NCI-H1105 (cell line): Measurements from ENCODE around the gene PCDHGA1.
"Not testable (repeated sequence)": the region's sequence is repeated elsewhere in the genome, so short reads cannot be mapped to it uniquely, and the experiment has no call there.

Experiments used
- DNase-seq: peaks from one replicate; lab custom pipeline; 2025; lab: John Stamatoyannopoulos, UW

The PCDHGA1 gene

DNA sequence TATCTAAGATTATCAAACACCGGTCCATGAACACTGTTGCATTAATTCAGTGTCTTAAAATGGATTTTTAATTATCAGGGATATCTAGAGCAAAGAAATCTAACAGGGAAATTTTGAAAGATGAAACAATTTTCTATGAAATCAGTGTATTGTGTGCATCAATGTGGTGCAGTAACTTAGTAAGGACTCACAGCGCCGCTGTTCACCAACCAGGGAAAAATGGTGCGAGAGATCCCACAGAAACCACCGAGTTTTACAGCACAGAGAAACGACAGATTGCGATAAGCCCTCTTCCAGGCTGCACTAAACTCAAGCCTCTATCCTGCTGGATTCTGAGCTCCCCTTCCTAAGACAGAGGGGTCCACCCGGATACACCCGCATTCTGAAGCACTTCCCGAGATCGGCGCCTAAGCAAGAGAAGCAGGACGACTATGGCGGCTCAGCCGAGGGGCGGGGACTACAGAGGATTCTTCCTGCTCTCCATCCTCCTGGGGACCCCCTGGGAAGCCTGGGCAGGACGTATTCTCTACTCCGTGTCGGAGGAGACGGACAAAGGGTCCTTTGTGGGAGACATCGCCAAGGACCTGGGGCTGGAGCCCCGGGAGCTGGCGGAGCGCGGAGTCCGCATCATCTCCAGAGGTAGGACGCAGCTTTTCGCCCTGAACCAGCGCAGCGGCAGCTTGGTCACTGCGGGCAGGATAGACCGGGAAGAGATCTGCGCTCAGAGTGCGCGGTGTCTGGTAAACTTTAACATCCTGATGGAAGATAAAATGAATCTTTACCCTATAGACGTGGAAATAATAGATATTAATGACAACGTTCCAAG, 52.4 kb downstream of the PCDHGA1 start, which contains the start of gene PCDHGA7:
PCDHGA7 (plus strand) TSS at position 274 of the 826 bp plus-strand sequence; CDS start at position 432, 158 bp downstream.
- no peak for DNase-seq

DNA sequence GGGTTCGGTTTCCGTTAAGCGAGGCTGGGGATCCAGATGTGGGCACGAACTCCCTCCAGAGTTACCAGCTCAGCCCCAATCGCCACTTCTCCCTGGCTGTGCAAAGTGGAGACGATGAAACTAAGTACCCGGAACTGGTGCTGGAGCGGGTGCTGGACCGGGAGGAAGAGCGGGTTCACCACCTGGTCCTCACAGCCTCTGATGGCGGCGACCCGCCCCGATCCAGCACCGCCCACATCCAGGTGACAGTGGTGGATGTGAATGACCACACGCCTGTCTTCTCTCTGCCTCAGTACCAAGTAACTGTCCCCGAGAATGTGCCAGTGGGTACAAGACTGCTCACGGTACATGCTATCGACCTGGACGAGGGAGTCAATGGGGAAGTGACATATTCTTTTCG, 53.0 kb downstream of the PCDHGA1 start:
- DNase-seq = no peak

DNA sequence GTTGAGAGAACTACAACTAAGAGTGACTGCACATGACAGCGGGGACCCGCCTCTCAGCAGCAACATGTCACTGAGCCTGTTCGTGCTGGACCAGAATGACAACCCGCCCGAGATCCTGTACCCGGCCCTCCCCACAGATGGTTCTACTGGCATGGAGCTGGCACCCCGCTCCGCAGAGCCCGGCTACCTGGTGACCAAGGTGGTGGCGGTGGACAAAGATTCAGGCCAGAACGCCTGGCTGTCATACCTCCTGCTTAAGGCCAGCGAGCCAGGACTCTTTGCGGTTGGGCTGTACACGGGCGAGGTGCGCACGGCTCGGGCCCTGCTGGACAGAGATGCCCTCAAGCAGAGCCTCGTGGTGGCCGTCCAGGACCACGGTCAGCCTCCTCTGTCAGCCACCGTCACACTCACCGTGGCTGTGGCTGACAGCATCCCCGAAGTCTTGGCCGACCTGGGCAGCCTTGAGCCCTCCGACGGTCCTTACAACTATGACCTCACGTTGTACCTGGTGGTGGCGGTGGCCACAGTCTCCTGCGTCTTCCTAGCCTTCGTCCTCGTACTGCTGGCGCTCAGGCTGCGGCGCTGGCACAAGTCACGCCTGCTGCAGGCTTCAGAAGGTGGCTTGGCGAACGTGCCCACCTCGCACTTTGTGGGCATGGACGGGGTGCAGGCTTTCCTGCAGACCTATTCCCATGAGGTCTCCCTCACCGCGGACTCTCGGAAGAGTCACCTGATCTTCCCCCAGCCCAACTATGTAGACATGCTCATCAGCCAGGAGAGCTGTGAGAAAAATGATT, 54.4 kb downstream of the PCDHGA1 start:
- no peak for DNase-seq

DNA sequence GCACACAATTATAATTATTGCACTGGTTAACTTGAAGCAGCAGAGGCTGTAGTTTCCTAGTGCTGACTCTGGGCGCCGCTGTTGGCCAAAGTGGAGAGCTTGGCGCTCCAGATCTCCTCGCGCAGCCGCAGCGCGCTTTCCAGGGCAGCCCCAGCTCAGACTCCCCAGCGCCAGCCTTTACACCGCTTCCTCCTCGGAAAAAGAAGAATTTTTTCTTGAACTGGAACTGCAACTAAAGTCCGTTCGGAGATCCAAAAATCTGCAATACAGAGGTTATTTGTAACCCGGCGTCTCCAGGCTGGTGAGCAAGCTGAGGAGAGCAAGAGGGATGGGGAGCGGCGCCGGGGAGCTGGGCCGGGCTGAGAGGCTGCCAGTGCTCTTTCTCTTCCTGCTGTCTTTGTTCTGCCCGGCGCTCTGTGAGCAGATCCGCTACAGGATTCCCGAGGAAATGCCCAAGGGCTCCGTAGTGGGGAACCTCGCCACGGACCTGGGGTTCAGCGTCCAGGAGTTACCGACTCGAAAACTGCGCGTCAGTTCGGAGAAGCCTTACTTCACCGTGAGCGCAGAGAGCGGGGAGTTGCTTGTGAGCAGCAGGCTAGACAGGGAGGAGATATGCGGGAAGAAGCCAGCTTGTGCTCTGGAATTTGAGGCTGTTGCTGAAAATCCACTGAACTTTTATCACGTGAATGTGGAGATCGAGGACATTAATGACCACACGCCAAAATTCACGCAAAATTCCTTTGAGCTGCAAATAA, 57.4 kb downstream of the PCDHGA1 start, which contains the start of gene PCDHGB4:
PCDHGB4 (plus strand) TSS at position 142 of the 755 bp plus-strand sequence; CDS start at position 329, 187 bp downstream.
- not testable (repeated sequence) for DNase-seq

DNA sequence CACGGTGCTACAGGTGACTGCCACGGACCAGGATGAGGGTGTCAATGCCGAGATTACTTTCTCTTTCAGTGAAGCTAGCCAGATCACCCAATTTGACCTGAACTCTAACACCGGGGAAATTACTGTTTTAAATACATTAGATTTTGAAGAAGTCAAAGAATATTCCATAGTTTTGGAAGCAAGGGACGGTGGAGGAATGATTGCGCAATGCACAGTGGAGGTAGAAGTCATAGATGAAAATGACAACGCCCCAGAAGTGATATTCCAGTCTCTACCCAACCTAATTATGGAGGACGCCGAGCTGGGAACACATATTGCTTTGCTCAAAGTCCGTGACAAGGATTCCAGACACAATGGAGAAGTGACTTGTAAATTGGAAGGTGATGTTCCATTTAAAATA, 58.3 kb downstream of the PCDHGA1 start:
- DNase-seq = no peak

DNA sequence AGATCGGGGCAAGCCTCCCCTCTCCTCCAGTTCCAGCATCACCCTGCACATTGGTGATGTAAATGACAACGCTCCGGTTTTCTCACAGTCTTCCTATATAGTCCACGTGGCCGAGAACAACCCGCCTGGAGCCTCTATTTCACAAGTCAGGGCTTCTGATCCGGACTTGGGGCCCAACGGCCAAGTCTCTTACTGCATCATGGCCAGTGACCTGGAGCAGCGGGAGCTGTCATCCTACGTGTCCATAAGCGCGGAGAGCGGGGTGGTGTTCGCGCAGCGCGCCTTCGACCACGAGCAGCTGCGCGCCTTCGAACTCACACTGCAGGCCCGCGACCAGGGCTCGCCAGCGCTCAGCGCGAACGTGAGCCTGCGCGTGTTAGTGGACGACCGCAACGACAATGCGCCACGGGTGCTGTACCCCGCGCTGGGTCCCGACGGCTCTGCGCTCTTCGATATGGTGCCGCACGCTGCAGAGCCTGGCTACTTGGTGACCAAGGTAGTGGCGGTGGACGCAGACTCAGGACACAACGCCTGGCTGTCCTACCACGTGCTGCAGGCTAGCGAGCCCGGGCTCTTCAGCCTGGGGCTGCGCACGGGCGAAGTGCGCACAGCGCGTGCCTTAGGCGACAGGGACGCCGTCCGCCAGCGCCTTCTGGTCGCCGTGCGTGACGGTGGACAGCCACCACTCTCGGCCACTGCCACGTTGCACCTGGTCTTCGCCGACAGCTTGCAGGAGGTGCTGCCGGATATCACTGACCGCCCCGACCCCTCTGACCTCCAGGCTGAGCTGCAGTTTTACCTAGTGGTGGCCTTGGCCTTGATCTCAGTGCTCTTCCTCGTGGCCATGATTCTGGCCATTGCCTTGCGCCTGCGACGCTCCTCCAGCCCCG, 59.1 kb downstream of the PCDHGA1 start:
- no peak for DNase-seq

DNA sequence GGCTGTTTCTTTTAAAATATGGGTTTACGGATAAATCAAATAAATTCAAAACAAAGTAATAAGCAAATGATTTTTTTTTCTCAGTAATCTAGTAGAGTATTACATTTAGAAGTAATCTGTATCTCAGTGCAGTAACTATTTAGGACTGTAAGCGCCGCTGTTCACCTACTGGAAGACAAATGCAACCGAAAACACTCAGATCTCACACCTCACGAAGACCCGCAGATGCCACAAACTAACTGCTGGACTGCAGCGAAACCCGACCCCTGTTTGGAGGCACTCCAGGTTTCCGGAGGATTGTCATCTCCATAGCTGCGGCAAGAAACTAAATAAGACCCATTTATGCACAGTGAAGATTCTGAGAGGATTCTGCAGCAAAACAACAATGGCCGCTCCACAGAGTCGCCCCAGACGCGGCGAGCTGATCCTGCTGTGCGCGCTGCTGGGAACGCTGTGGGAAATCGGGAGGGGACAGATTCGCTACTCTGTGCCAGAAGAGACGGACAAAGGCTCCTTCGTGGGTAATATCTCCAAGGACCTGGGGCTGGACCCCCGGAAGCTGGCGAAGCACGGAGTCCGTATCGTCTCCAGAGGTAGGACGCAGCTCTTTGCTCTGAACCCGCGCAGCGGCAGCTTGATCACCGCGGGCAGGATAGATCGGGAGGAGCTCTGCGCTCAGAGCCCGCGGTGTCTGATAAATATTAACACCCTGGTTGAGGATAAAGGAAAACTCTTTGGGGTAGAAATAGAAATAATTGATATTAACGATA, 62.3 kb downstream of the PCDHGA1 start, which contains the start of gene PCDHGA8:
PCDHGA8 (plus strand) TSS at position 205 of the 770 bp plus-strand sequence; CDS start at position 386, 181 bp downstream.
- no peak for DNase-seq

DNA sequence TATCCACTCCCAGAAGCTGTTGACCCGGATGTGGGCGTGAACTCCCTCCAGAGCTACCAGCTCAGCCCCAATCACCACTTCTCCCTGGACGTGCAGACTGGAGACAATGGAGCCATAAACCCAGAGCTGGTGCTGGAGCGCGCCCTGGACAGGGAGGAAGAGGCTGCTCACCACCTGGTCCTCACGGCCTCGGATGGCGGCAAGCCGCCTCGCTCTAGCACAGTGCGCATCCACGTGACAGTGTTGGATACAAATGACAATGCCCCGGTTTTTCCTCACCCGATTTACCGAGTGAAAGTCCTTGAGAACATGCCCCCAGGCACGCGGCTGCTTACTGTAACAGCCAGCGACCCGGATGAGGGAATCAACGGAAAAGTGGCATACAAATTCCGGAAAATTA, 63.0 kb downstream of the PCDHGA1 start:
- no peak for DNase-seq

DNA sequence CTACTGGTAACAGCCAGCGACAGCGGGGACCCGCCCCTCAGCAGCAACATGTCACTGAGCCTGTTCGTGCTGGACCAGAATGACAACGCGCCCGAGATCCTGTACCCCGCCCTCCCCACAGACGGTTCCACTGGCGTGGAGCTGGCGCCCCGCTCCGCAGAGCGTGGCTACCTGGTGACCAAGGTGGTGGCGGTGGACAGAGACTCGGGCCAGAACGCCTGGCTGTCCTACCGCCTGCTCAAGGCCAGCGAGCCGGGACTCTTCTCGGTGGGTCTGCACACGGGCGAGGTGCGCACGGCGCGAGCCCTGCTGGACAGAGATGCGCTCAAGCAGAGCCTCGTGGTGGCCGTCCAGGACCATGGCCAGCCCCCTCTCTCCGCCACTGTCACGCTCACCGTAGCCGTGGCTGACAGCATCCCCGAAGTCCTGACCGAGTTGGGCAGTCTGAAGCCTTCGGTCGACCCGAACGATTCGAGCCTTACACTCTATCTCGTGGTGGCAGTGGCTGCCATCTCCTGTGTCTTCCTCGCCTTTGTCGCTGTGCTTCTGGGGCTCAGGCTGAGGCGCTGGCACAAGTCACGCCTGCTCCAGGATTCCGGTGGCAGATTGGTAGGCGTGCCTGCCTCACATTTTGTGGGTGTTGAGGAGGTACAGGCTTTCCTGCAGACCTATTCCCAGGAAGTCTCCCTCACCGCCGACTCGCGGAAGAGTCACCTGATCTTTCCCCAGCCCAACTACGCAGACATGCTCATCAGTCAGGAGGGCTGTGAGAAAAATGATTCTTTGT, 64.3 kb downstream of the PCDHGA1 start:
- DNase-seq = not testable (repeated sequence)

DNA sequence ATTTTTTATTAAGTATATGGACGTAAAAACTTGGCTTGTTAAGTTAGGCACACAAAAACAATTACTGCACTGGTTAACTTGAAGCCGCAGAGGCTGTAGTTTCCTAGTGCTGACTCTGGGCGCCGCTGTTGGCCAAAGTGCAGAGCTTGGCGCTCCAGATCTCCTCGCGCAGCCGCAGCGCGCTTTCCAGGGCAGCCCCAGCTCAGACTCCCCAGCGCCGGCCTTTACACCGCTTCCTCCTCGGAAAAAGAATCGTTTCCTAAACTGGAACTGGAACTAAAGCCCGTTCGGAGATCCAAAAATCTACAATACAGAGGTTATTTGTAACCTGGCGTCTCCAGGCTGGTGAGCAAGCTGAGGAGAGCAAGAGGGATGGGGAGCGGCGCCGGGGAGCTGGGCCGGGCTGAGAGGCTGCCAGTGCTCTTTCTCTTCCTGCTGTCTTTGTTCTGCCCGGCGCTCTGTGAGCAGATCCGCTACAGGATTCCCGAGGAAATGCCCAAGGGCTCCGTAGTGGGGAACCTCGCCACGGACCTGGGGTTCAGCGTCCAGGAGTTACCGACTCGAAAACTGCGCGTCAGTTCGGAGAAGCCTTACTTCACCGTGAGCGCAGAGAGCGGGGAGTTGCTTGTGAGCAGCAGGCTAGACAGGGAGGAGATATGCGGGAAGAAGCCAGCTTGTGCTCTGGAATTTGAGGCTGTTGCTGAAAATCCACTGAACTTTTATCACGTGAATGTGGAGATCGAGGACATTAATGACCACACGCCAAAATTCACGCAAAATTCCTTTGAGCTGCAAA, 67.6 kb downstream of the PCDHGA1 start, which contains the start of gene PCDHGB5:
PCDHGB5 (plus strand) TSS at position 192 of the 796 bp plus-strand sequence; CDS start at position 373, 181 bp downstream.
- DNase-seq = not testable (repeated sequence)

DNA sequence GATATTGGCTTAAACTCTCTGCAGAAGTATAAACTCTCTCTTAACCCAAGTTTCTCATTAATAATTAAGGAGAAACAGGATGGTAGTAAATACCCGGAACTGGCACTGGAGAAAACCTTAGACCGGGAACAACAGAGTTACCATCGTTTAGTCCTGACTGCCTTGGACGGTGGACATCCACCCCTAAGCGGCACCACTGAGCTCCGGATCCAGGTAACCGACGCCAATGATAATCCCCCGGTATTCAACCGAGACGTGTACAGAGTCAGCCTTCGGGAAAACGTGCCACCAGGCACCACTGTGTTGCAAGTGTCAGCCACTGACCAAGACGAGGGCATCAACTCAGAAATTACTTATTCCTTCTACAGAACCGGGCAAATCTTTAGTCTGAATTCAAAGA, 68.3 kb downstream of the PCDHGA1 start:
- no peak for DNase-seq

DNA sequence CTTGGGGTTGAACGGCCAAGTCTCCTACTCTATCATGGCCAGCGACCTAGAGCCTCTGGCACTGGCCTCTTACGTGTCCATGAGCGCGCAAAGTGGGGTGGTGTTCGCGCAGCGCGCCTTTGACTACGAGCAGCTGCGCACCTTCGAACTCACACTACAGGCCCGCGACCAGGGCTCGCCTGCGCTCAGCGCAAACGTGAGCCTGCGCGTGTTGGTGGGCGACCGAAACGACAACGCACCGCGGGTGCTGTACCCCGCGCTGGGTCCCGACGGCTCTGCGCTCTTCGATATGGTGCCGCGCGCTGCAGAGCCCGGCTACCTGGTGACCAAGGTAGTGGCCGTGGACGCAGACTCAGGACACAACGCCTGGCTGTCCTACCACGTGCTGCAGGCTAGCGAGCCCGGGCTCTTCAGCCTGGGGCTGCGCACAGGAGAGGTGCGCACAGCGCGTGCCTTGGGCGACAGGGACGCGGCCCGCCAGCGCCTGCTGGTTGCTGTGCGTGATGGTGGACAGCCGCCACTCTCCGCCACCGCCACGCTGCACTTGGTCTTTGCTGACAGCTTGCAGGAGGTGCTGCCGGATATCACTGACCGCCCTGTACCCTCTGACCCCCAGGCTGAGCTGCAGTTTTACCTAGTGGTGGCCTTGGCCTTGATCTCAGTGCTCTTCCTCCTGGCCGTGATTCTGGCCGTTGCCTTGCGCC, 69.4 kb downstream of the PCDHGA1 start:
- no peak for DNase-seq

DNA sequence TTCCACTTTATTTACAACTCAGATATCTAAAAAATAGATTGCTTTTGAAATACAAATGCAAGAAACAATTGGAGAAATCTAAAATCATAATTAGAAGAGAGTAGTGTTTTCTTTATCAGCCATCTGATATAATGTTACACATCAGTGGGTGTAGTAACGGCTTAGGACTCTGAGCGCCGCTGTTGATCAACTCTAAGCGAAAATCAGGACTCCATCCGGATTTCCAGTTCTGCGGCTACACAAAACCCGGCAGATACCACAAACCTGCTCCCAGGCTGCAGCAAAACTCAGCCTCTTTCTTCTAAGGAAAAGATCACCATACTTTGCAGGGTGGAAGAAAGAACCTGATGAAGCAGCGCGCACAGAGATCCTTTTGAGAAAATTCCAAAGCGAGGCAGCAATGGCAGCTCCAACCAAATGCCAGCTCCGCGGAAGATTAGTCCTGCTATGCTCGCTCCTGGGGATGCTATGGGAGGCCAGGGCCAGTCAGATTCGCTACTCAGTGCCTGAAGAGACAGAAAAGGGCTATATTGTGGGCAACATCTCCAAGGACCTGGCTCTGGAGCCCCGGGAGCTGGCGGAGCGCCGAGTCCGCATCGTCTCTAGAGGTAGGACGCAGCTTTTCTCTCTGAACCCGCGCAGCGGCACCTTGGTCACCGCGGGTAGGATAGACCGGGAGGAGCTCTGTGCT, 72.4 kb downstream of the PCDHGA1 start, which contains the start of gene PCDHGA9:
PCDHGA9 (plus strand) TSS at position 226 of the 691 bp plus-strand sequence; CDS start at position 401, 175 bp downstream.
- no peak for DNase-seq

DNA sequence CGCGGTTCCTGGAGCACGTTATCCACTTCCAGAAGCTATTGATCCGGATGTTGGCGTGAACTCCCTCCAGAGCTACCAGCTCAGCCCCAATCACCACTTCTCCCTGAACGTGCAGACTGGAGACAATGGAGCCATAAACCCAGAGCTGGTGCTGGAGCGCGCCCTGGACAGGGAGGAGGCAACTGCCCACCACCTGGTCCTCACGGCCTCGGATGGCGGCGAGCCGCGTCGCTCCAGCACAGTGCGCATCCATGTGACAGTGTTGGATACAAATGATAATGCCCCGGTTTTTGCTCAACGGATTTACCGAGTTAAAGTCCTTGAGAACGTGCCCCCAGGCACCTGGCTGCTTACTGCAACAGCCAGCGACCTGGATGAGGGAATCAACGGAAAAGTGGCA, 73.1 kb downstream of the PCDHGA1 start:
- no peak for DNase-seq

DNA sequence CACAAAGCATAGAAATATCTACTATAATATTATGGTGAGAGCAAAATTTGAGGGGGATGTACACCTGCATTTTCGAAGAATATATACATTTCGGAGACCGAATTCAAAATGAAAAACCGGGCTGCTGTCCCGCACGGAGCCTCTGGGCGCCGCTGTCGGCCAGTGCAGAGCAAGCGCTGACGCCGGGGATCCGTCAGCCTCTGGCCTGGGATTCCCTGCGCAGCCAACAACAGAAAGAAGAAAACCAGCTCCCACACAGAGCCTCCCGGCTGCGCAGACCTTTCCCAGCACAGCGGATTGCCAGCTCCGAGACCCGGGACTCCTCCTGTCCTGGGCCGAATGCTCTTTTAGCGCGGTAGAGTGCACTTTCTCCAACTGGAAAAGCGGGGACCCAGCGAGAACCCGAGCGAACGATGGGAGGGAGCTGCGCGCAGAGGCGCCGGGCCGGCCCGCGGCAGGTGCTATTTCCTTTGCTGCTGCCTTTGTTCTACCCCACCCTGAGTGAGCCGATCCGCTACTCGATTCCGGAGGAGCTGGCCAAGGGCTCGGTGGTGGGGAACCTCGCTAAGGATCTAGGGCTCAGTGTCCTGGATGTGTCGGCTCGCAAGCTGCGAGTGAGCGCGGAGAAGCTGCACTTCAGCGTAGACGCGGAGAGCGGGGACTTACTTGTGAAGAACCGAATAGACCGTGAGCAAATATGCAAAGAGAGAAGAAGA, 77.6 kb downstream of the PCDHGA1 start, which contains the start of gene PCDHGB6:
PCDHGB6 (plus strand) TSS at position 232 of the 716 bp plus-strand sequence; CDS start at position 414, 182 bp downstream.
- DNase-seq = not testable (repeated sequence)
